K562 (cell line): Measurements from ENCODE around the gene CLTB. TPM values are rescaled to one million over a fixed set of nuclear protein-coding genes. Genes with fewer than 3 reads are reported as not detected.

Experiments used
- ARID4B ChIP-seq: sonication (generic); formaldehyde crosslinking; IDR thresholded peaks from 2 replicates; pipeline ENCODE4 v1.8.0; 2022; ENCODE audit warnings: mild to moderate bottlenecking, missing genetic modification reagents
- CREB5 ChIP-seq: fragments of 250-450 bp; sonication (Bioruptor Pico); IDR thresholded peaks from 2 replicates; pipeline ENCODE4 v1.5.0; 2020; ENCODE audit warnings: mild to moderate bottlenecking
- CTBP1 ChIP-seq: fragments of 450-650 bp; IDR thresholded peaks from 2 replicates; pipeline ENCODE4 v1.6.1; 2016; ENCODE audit warnings: borderline replicate concordance
- FOS ChIP-seq: IDR thresholded peaks from 3 replicates; pipeline ENCODE4 v1.6.1; 2011; ENCODE audit not compliant: insufficient read length; ENCODE audit errors: extremely low read depth
- GTF2E2 ChIP-seq: fragments of 200-800 bp; sonication (Bioruptor generic); IDR thresholded peaks from 2 replicates; pipeline ENCODE4 v1.6.1; 2016; ENCODE audit warnings: missing genetic modification characterization, missing compliant biosample characterization
- HDAC3 ChIP-seq: fragments of 450-650 bp; IDR thresholded peaks from 2 replicates; pipeline ENCODE4 v1.6.1; 2018; ENCODE audit warnings: borderline replicate concordance, mild to moderate bottlenecking, moderate library complexity; ENCODE audit not compliant: partially characterized antibody
- KLF16 ChIP-seq: IDR thresholded peaks from 2 replicates; pipeline ENCODE4 v1.6.1; 2016; ENCODE audit warnings: antibody characterized with exemption
- MED1 ChIP-seq: sonication (generic); formaldehyde crosslinking; IDR thresholded peaks from 2 replicates; pipeline ENCODE4 v1.8.1; 2023; ENCODE audit warnings: missing genetic modification reagents, borderline replicate concordance
- NKRF ChIP-seq: fragments of 450-650 bp; IDR thresholded peaks from 2 replicates; pipeline ENCODE4 v1.6.1; 2016; ENCODE audit warnings: borderline replicate concordance
- SFPQ ChIP-seq: fragments of 200-400 bp; formaldehyde crosslinking; IDR thresholded peaks from 2 replicates; pipeline ENCODE4 v1.6.1; 2017; ENCODE audit warnings: mild to moderate bottlenecking, low read depth, low read length, moderate library complexity
- SMC3 ChIP-seq: conservative IDR thresholded peaks from 2 replicates; pipeline ENCODE4 v1.6.1; 2011; ENCODE audit warnings: low read depth, low read length, improper control_type of control experiment; ENCODE audit not compliant: insufficient read depth
- SPI1 ChIP-seq: IDR thresholded peaks from 2 replicates; pipeline ENCODE4 v1.6.1; 2011; ENCODE audit warnings: low read depth, low read length, control low read depth, borderline replicate concordance
- SREBF2 ChIP-seq: sonication (generic); formaldehyde crosslinking; IDR thresholded peaks from 2 replicates; pipeline ENCODE4 v1.4.0; 2020; ENCODE audit warnings: mild to moderate bottlenecking, missing genetic modification reagents
- TOE1 ChIP-seq, 2 experiments: fragments of 450-650 bp in 1 of 2; sonication (generic) in 1 of 2; formaldehyde crosslinking in 1 of 2; IDR thresholded peaks; 2 replicates each; pipeline versions ENCODE4 v1.7.1 to v1.8.0; 2016 to 2022; ENCODE audit warnings: borderline replicate concordance in 2 of 2, mild to moderate bottlenecking in 2 of 2, antibody characterized with exemption in 1 of 2, inconsistent platforms in 1 of 2, low read depth in 1 of 2, missing genetic modification reagents in 1 of 2, moderate library complexity in 1 of 2
- ZFP1 ChIP-seq: fragments of 450-650 bp; formaldehyde crosslinking; IDR thresholded peaks from 2 replicates; pipeline ENCODE4 v1.4.0; 2020; ENCODE audit warnings: mild to moderate bottlenecking, mixed read lengths
- ZNF197 ChIP-seq: fragments of 200-800 bp; sonication (Bioruptor generic); IDR thresholded peaks from 2 replicates; pipeline ENCODE4 v1.6.1; 2016; ENCODE audit warnings: low read depth, missing genetic modification characterization, missing compliant biosample characterization
- ZNF561 ChIP-seq: fragments of 450-650 bp; formaldehyde crosslinking; conservative IDR thresholded peaks from 2 replicates; pipeline ENCODE4 v1.4.0; 2020; ENCODE audit warnings: mild to moderate bottlenecking, moderate library complexity
- polyA plus RNA-seq, 8 experiments: library from polyadenylated mRNA; depleted of rRNA in 4 of 8; stranded (reverse) in 5 of 8; unstranded in 3 of 8; fragments of >200 nt; fragmentation: Nextera tagmentation in 2 of 8; fragmentation: Illumina TruSeq in 1 of 8; extraction: Ambion mirVana in 2 of 8; extraction: Trizol in 1 of 8; gene quantifications; 2 replicates each; pipeline versions ENCODE4 v1.2.1 to v1.2.3, GENCODE V29; 2011 to 2014; ENCODE audit warnings: inconsistent platforms in 1 of 8, missing spikeins in 1 of 8
- total RNA-seq, 7 experiments: library from RNA; depleted of rRNA in 6 of 7; stranded (reverse); fragments of >200 nt in 6 of 7; fragmentation: Illumina TruSeq in 2 of 7; extraction: Trizol in 2 of 7; gene quantifications; 2 replicates each; pipeline versions ENCODE4 v1.2.1 to v1.2.3, GENCODE V29; 2011 to 2021; ENCODE audit warnings: low replicate concordance in 1 of 7

CLTB gene
- total and polyA plus RNA-seq, 9 of the 15 experiments (the other 6 are each of a cell fraction or from before 2014, with no cell fraction given) = 1.8 to 117 (median 39.0) TPM

GRCh38 chr5:176446884-176447590 lies 30.7 kb upstream of the CLTB start (continued):
- TF ChIP-seq NKRF = peak; percentile 63; the same call in 1 of the 2 replicates
- TF ChIP-seq ZNF197 (CRISPR knock-in tag) = no peak
- no peak for TF ChIP-seq ZNF561 (CRISPR knock-in tag)
- TF ChIP-seq SMC3 = no peak
- no peak for TF ChIP-seq MED1 (CRISPR knock-in tag)
- no peak for TF ChIP-seq GTF2E2 (tag)
- no peak for TF ChIP-seq KLF16
- TF ChIP-seq SFPQ = no peak
- no peak for TF ChIP-seq ZFP1 (CRISPR knock-in tag)
- no peak for TF ChIP-seq SREBF2 (CRISPR knock-in tag)
- no peak for TF ChIP-seq TOE1 (IDR thresholded peaks at IDR 0.05; ENCODE audit: borderline replicate concordance)
- TF ChIP-seq TOE1 (CRISPR knock-in tag; IDR thresholded peaks at IDR 0.05; ENCODE audit: borderline replicate concordance, low read depth) = no peak
- no peak for TF ChIP-seq ARID4B
- TF ChIP-seq CTBP1 = no peak
- TF ChIP-seq HDAC3 = no peak
- TF ChIP-seq FOS = no peak
- no peak for TF ChIP-seq SPI1
- no peak for TF ChIP-seq CREB5 (CRISPR knock-in tag)
